ENCODE results near the gene LRRC49.

The LRRC49 gene

GRCh38 chr15:71057581-71057980, 165.0 kb downstream of the LRRC49 start:
- ChIA-PET CTCF (no interaction called here), POLR2A (no interaction called here)
- no peak for DNase-seq (ENCODE audit: extremely low spot score)
- no peak for TF ChIP-seq CTCF (IDR thresholded peaks at IDR 0.05; ENCODE audit: control extremely low read depth, extremely low read depth, low read depth, missing control alignments)

DNA sequence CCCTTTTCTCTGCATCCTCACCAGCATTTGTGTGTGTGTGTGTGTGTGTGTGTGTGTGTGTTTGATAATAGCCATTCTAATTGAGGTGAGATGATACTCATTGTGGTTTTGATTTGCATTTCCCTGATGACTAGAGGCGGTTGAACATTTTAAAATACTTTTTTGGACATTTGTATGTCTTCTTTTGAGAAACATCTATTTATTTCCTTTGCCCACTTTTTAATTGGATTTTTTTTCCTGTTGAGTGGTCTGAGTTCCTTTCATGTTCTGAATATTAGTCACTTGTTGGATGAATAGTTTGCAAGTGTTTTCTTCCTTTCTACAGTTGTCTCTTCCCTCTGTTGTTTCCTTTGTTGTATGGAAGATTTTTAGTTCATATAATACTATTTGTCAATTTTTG, 168.4 kb downstream of the LRRC49 start:
- ChIA-PET POLR2A (no interaction called here), CTCF (interaction anchor here (0.6 to 1.7 kb wide), 2 partner anchors 10 to 425 kb away, joined by 3 to 5 read pairs; no protein-coding TSS in a partner anchor)
- no peak for DNase-seq (ENCODE audit: extremely low spot score)
- TF ChIP-seq CTCF (IDR thresholded peaks at IDR 0.05; ENCODE audit: control extremely low read depth, extremely low read depth, low read depth, missing control alignments), result no peak

- ChIA-PET CTCF (interaction anchor here (1.3 kb wide), 1 partner anchor 120 kb away, joined by 3 read pairs; no protein-coding TSS in a partner anchor), POLR2A (no interaction called here)
- DNase-seq (ENCODE audit: extremely low spot score), result no peak
- TF ChIP-seq CTCF (IDR thresholded peaks at IDR 0.05; ENCODE audit: control extremely low read depth, extremely low read depth, low read depth, missing control alignments), result no peak
Observed at GRCh38 chr15:71066983-71067382, 174.4 kb downstream of the LRRC49 start.

GRCh38 chr15:71069693-71070092, 177.1 kb downstream of the LRRC49 start:
- DNase-seq (ENCODE audit: extremely low spot score), result no peak
- ChIA-PET POLR2A (no interaction called here), CTCF (no interaction called here)
- TF ChIP-seq CTCF (IDR thresholded peaks at IDR 0.05; ENCODE audit: control extremely low read depth, extremely low read depth, low read depth, missing control alignments), result no peak

DNA sequence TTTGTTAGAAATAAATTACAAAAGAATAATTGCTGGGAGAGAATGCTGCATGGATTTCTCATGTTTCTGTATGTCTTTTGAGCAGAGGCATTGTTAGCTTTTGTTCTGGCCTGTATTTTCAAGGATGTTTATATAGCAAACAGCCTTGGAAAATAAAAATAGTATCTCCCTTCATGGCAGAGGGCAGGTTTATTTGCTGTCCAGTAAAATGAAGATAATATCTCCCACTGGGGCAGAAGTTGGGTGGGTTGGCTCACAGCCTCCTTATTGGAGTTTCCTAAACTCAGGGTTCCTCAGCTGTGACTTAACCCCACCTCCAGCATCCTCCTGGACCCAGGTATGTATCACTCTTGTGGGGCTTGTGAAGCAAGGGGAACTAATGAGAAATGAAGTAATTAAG, 178.9 kb downstream of the LRRC49 start:
- ChIA-PET POLR2A (no interaction called here), CTCF (no interaction called here)
- no peak for TF ChIP-seq CTCF (IDR thresholded peaks at IDR 0.05; ENCODE audit: control extremely low read depth, extremely low read depth, low read depth, missing control alignments)
- DNase-seq (ENCODE audit: extremely low spot score), result no peak

DNA sequence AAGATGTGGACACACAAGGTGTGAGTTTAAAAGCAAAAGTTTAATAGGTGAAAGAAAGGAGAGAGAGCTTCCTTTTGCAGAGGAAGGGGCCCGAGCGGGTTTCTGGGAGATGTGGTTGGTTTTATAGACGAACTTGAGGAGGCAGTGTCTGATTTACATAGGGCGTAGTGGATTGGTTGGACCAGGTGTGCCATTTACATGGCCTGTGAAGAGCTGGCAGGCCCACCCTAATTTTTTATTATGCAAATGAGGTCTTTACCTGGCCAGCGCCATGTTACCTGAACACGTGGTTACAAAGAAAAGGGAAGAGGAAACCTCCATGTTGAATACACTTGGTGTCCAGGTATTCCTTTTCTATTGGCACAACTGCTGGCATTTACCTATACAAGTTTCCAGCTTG, 179.8 kb downstream of the LRRC49 start:
- TF ChIP-seq CTCF (IDR thresholded peaks at IDR 0.05; ENCODE audit: control extremely low read depth, extremely low read depth, low read depth, missing control alignments), result no peak
- POLR2A ChIA-PET, result no interaction called here
- CTCF ChIA-PET, result interaction anchor here (1.4 kb wide), 1 partner anchor 35 kb away, joined by 4 read pairs; no protein-coding TSS in a partner anchor
- DNase-seq (ENCODE audit: extremely low spot score), result no peak

All from GM10248 (cell line).